Suprapubic skin (tissue), 4 donors: ENCODE data around the gene NDFIP1. TPM values are rescaled to one million over a fixed set of nuclear protein-coding genes. Genes with fewer than 3 reads are reported as not detected.

Experiments used
- DNase-seq, 2 donors: peaks; one replicate each; pipeline ENCODE4 v3.0.0-alpha.2; 2019; ENCODE audit warnings: low spot score in 2 of 2
- H3K27ac ChIP-seq: fragments of 200-600 bp; sonication (generic); one replicate; pipeline ENCODE4 v1.5.1; 2019
- H3K27me3 ChIP-seq: fragments of 200-600 bp; sonication (generic); one replicate; pipeline ENCODE4 v1.5.1; 2019
- H3K36me3 ChIP-seq: fragments of 200-600 bp; sonication (generic); one replicate; pipeline ENCODE4 v1.5.1; 2019
- H3K4me1 ChIP-seq: fragments of 200-600 bp; sonication (generic); one replicate; pipeline ENCODE4 v1.5.1; 2019
- H3K4me3 ChIP-seq: fragments of 200-600 bp; sonication (generic); one replicate; pipeline ENCODE4 v1.5.1; 2019; ENCODE audit warnings: mild to moderate bottlenecking
- H3K9me3 ChIP-seq: fragments of 200-600 bp; sonication (generic); one replicate; pipeline ENCODE4 v1.5.1; 2019
- EP300 ChIP-seq: sonication (generic); formaldehyde crosslinking; IDR thresholded peaks from one replicate; pipeline ENCODE4 v1.6.1; 2017; ENCODE audit warnings: antibody characterized with exemption
- POLR2A ChIP-seq, 2 donors: fragments of 450-650 bp; IDR thresholded peaks; one replicate each; pipeline ENCODE4 v1.6.1; 2017; ENCODE audit warnings: antibody characterized with exemption in 2 of 2, mild to moderate bottlenecking in 2 of 2, moderate library complexity in 2 of 2
- POLR2AphosphoS5 ChIP-seq, 3 donors: sonication (generic); formaldehyde crosslinking; IDR thresholded peaks; one replicate each; pipeline ENCODE4 v1.6.1; 2017; ENCODE audit warnings: antibody characterized with exemption in 3 of 3
- WGBS: methylation state at CpG from one replicate; pipeline ENCODE4 v1.1.5; 2018; 5-methylcytosine and 5-hydroxymethylcytosine counted together
- total RNA-seq, 4 donors: library from RNA; depleted of rRNA; stranded (reverse); fragments of >200 nt; gene quantifications; one replicate each; pipeline ENCODE4 v1.1.0, GENCODE V29; 2016
- TF ChIP-seq, protein P1 (sequence below), 2 donors: fragments of 200-600 bp in 1 of 2; fragments of 450-650 bp in 1 of 2; sonication (generic) in 1 of 2; IDR thresholded peaks; one replicate each; pipeline ENCODE4 v1.5.1; 2016 to 2019; ENCODE audit warnings: antibody characterized with exemption in 2 of 2, mild to moderate bottlenecking in 1 of 2, moderate library complexity in 1 of 2

Gene NDFIP1
- total RNA-seq, 4 donors from 2014 or later, result 57.8 to 116 (median 75.7) TPM

DNA sequence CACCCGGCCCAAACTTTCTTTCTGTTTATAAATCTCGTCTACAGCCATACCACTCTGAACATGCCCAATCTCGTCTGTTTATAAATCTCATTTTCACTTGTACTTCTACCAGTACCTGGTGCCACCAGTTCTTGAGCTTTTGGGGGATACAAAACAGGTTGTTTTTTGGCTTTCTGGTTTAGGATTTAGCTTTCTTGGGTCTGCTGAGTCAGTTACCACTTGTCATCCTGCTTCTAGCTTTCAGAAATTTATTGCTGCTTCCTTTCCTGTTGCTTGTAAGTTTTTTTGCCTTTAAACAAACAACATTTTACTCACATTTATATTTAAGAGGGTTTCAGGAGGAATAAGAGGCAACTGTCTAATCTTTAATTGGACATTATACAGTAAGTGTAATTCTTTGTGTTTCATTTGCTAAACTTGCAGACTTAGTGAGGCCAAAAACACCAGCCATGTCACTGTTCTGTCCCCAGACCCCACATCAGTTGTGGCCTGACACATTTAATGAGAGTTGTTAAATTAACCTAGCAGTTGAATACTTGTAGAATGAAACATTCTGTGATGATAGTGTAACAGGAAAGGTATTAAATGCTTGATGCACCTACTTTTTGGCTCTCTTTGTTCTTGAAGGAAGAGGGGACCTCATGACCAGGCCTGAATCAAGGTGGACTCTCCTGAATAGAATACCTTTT is 11.8 kb downstream of the NDFIP1 start:
- peaks cover 40% of the 10 kb centered on the region for H3K4me1 ChIP-seq
- no peak for DNase-seq
- H3K27ac ChIP-seq, result no peak overlapping the region
- no peak for TF ChIP-seq POLR2A (IDR thresholded peaks at IDR 0.05)
- no peak for TF ChIP-seq EP300
- no peak for TF ChIP-seq POLR2AphosphoS5 (IDR thresholded peaks at IDR 0.05)
- TF ChIP-seq, protein P1, sequence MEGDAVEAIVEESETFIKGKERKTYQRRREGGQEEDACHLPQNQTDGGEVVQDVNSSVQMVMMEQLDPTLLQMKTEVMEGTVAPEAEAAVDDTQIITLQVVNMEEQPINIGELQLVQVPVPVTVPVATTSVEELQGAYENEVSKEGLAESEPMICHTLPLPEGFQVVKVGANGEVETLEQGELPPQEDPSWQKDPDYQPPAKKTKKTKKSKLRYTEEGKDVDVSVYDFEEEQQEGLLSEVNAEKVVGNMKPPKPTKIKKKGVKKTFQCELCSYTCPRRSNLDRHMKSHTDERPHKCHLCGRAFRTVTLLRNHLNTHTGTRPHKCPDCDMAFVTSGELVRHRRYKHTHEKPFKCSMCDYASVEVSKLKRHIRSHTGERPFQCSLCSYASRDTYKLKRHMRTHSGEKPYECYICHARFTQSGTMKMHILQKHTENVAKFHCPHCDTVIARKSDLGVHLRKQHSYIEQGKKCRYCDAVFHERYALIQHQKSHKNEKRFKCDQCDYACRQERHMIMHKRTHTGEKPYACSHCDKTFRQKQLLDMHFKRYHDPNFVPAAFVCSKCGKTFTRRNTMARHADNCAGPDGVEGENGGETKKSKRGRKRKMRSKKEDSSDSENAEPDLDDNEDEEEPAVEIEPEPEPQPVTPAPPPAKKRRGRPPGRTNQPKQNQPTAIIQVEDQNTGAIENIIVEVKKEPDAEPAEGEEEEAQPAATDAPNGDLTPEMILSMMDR (IDR thresholded peaks at IDR 0.05), result no peak
- no peaks in the 10 kb centered on the region for H3K27me3 ChIP-seq
- peaks cover 4% of the 10 kb centered on the region for H3K36me3 ChIP-seq
- no peak overlapping the region for H3K4me3 ChIP-seq
- WGBS, result 53% methylated on average over 3 of the region's 3 CpGs
- no peaks in the 10 kb centered on the region for H3K9me3 ChIP-seq

DNA sequence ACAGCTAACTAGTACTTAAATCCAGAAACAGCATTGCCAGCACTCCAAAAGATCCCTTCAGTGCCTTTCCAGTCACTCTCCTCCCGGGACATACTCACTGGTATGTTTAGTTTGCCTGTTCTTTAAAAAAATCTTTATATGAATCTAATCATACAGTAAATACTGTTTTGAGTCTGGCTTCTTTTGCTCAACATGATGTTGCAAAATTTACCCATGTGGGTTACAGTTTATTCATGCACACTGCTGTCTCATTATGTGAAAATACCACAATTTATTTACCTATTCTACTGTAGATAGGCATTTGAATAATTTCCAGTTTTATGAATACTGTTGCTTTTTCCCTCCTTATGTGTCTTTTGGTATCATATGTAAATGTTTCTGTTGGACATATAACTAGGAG is 13.5 kb downstream of the NDFIP1 start:
- Histone ChIP-seq H3K9me3 (no peaks in the 10 kb centered on the region), H3K4me1 (peaks cover 29% of the 10 kb centered on the region), H3K36me3 (peaks cover 4% of the 10 kb centered on the region), H3K27me3 (no peaks in the 10 kb centered on the region), H3K27ac (no peak overlapping the region), H3K4me3 (no peak overlapping the region)
- WGBS, result 41% methylated on average over 1 of the region's 1 CpG
- no peak for DNase-seq
- TF ChIP-seq POLR2A (IDR thresholded peaks at IDR 0.05) (no peak), EP300 (no peak), POLR2AphosphoS5 (IDR thresholded peaks at IDR 0.05) (no peak)
- TF ChIP-seq, protein P1 (IDR thresholded peaks at IDR 0.05), result no peak

DNA sequence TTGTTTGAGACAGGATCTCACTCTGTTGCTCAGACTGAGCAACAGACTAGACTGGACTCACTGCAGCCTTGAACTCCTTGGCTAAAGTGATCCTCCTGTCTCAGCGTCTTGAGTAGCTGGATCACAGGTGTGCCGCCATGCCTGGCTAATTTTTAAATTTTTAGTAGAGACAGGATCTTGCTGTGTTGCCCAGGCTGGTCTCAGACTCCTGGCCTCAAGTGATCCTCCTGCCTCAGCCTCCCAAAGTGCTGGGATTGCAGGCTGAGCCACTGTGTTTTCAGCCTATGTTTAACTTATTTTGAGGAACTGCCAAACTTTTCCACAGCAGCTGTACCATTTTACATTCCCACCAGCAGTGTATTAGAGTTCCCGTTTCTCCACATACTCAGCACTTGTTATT is 16.8 kb downstream of the NDFIP1 start:
- DNase-seq, result no peak
- H3K27ac ChIP-seq, result no peak overlapping the region
- WGBS, result 92% methylated on average over 3 of the region's 3 CpGs
- H3K4me3 ChIP-seq, result no peak overlapping the region
- no peaks in the 10 kb centered on the region for H3K9me3 ChIP-seq
- TF ChIP-seq POLR2AphosphoS5 (IDR thresholded peaks at IDR 0.05) (no peak), EP300 (no peak), POLR2A (IDR thresholded peaks at IDR 0.05) (no peak)
- peaks cover 28% of the 10 kb centered on the region for H3K4me1 ChIP-seq
- peaks cover 4% of the 10 kb centered on the region for H3K36me3 ChIP-seq
- H3K27me3 ChIP-seq, result no peaks in the 10 kb centered on the region

DNA sequence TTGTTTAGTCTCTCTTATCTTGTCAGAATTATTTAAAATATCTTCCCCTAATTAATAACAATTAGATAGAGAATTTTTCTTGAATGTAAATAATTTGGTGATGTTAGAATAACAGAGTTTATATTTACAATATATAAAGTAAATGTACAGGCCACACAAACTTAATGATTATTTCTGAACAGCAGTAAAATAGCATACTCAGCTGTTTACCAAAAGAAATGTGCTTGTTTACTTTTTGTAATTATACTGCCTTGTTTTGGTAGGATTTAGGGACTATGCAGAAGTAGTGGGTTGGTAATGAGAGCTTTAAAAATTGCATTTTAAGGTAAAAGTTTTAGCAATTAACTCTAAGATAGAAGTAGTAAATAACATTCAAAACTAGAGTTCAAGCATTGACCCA is 17.4 kb downstream of the NDFIP1 start:
- Histone ChIP-seq H3K27me3 (no peaks in the 10 kb centered on the region), H3K4me3 (no peak overlapping the region), H3K9me3 (no peaks in the 10 kb centered on the region), H3K4me1 (peaks cover 23% of the 10 kb centered on the region), H3K27ac (no peak overlapping the region), H3K36me3 (peaks cover 4% of the 10 kb centered on the region)
- DNase-seq, result no peak
- no peak for TF ChIP-seq POLR2AphosphoS5 (IDR thresholded peaks at IDR 0.05)

DNA sequence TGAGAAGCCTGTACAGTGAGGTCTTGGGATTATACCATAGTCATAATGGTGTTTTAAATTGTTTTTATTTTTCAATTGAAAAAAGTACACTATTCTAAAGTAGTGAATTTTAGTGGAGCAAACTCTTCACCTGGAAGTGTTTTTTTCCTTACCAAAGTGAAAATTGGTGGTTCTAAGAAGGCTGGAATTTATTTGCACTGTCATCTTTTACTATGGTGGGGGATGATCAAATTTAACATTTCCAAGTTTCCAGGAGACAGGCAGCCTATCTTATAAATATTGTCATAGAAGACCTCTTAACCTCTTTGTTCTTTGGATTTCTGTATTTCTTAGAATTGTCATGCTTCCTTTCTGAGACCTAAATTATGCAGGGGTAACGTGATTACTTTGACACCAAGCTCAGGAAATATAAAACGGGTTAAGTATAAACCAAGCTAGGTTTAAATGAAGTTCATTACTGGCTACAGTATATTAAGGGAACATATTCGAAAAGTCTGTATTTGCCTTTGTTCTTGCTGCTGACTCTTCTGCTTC is 20.2 kb downstream of the NDFIP1 start:
- Histone ChIP-seq H3K4me1 (peaks cover 19% of the 10 kb centered on the region), H3K27ac (no peak overlapping the region), H3K4me3 (no peak overlapping the region), H3K27me3 (no peaks in the 10 kb centered on the region), H3K9me3 (no peaks in the 10 kb centered on the region), H3K36me3 (peaks cover 21% of the 10 kb centered on the region)
- no peak for DNase-seq
- TF ChIP-seq POLR2AphosphoS5 (IDR thresholded peaks at IDR 0.05), result no peak
- no peak for TF ChIP-seq POLR2A (IDR thresholded peaks at IDR 0.05)
- TF ChIP-seq EP300, result no peak
- TF ChIP-seq, protein P1 (IDR thresholded peaks at IDR 0.05), result no peak
- 68% methylated on average over 3 of the region's 3 CpGs for WGBS

DNA sequence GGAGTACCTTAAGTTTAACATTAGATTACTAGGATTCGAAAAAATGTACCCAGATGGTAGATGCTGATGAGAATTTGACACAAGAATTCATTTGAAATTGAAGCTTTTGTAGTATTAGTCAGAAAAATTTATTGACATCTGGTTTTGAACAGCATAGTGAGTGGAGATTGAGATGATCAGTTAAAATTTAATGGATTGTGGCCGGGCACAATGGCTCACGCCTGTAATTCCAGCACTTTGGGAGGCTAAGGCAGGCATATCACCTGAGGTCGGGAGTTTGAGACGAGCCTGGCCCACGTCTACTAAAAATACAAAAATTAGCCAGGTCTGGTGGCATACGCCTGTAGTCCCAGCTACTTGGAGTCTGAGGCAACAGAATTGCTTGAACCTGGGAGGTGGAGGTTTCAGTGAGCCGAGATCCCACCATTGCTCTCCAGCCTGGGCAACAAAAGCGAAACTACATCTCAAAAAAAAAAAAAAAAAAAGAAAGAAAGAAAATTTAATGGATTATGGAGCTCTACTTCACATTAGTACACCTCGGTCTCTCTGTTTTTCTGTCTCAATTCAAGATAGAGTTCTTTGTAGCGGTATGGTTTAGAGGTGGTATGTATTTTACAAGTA is 21.0 kb downstream of the NDFIP1 start:
- Histone ChIP-seq H3K9me3 (no peaks in the 10 kb centered on the region), H3K27me3 (no peaks in the 10 kb centered on the region), H3K36me3 (peaks cover 26% of the 10 kb centered on the region), H3K4me1 (peaks cover 16% of the 10 kb centered on the region), H3K27ac (no peak overlapping the region), H3K4me3 (peak overlapping the region; percentile 10)
- WGBS, result 66% methylated on average over 11 of the region's 11 CpGs
- TF ChIP-seq POLR2A (IDR thresholded peaks at IDR 0.05), result no peak
- no peak for TF ChIP-seq EP300
- TF ChIP-seq POLR2AphosphoS5 (IDR thresholded peaks at IDR 0.05), result no peak
- TF ChIP-seq, protein P1 (IDR thresholded peaks at IDR 0.05), result no peak
- no peak for DNase-seq
